Activated T-cell treated with anti-CD3 and anti-CD28 coated beads, Interleukin-2, amount 50 U/mL, for 1 hour (primary cell): Measurements from ENCODE around the gene ZIC4.

ENCODE experiments used
- DNase-seq: peaks from one replicate; pipeline ENCODE4 v3.0.0-alpha.2; 2020

ZIC4 gene

DNA sequence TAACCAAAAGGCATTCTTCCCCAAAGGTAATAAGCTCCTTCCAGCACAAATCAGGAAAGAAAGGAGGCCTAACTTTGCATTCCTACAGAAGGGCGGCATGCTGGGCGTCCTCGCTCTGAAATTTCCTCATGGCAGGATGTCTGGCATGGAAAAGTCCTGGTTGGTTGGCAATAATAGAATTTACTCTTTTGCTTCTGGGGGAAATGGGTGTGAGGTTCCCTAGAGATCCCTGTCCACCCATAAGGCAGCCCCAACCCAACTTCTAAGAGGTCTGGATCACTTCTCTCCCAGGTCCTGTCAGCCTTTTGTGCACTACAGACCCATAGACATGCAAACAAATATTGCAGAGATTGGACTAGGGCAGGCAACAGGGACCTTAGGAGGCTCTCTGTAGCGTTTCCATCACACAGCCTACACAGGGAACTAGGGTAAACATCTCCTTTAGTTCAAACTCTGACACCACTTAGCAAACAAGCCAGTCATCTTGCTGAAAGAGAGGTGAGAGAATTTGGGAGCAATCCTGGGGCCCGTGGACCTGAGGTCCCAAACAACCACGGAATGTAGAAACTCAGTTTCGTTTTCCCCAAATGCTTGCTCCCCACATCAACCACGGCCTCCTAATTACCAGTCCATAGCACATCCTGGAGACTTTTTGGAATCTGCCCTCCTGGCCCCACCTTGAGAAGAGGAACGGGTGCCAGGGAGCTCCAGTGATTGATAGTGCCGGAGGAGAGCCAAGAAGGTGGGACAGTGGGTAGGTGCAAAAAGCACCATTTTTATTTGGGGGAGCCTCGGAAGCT lies 2.1 kb downstream of the ZIC4 start:
- DNase-seq, result no peak

GRCh38 chr3:147403511-147403910 lies 2.8 kb downstream of the ZIC4 start:
- no peak for DNase-seq

- no peak for DNase-seq
Measured at GRCh38 chr3:147402159-147402558, 4.2 kb downstream of the ZIC4 start.

GRCh38 chr3:147401421-147401820 lies 4.9 kb downstream of the ZIC4 start:
- DNase-seq, result no peak

DNA sequence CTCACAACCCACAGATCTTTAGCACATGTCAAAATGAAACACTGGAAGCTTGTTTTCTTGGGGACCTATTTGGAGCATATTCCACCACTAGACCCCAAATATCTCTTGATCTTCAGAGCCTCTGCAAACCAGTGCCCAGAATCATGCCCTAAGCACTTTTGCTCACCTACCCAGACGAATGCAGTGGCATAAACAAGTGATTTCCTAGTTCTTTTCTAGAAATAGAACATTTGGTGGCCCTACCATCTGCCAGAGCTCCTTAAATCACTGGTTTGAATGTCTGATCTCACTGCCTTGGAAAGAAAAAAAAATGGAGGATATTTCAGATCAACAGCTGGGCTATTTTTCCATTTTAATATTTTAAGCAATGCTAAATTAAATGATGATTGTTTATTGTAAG lies 5.3 kb downstream of the ZIC4 start:
- no peak for DNase-seq

GRCh38 chr3:147400111-147400510 lies 6.2 kb downstream of the ZIC4 start:
- no peak for DNase-seq

GRCh38 chr3:147398813-147399534 lies 7.4 kb downstream of the ZIC4 start:
- DNase-seq, result no peak

- DNase-seq, result no peak
Measured at GRCh38 chr3:147397875-147398812, 8.2 kb downstream of the ZIC4 start.

DNA sequence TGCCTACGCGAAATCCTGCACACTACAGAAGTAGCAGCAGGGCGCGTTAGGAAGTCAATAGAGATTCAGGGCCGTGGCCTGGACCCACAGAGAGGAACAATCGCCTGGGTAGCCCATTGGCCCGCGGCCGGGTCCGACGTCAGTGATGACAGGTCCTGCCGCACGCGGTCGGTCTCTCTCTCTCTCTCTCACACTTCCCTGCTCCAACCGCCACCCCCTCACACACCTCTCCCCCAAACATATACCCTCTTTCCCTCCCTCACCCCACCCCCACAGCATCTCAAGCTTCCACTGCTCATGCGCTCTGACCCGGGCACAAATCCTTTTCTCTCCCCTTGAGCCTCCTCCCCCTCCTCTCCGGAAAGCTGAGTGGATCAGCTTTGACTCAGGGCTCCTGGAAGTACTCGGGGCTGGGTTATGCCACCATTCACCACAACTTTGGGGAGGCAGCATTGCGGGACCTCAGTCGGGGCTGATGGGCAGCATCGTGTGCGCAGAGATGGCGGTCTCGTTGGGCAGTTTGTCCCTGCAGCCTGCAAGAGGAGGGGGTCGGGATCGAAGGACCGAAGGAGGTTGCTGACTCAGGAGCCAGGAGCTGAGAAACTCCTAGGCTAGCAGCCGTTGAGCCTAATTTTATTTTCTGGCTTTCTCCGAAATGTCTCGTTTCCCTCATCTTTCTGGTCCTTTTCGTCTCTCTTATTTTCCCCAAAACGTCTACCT lies 9.0 kb downstream of the ZIC4 start:
- no peak for DNase-seq

- no peak for DNase-seq
Measured at GRCh38 chr3:147396712-147397046, 9.7 kb downstream of the ZIC4 start.

GRCh38 chr3:147395899-147396711 lies 10.2 kb downstream of the ZIC4 start:
- DNase-seq, result no peak

DNA sequence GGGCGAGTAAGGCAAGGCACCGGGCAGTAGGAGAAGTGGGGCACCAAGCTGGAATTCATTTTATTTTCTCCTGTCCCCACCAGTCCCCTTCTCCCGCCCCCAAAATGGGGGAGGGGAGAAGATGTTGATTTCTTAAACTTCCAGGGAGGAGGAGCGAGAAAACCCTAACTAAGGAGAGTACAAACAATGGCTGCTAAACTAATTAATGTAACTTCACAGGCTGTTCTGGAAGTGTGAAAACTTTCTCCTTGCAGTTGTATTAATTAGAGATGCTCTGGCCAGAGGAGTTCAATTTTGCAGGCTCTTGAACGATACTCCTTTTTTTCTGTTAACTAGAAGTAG lies 11.5 kb downstream of the ZIC4 start:
- DNase-seq, result no peak

- no peak for DNase-seq
Measured at GRCh38 chr3:147393943-147394883, 12.1 kb downstream of the ZIC4 start.

- DNase-seq, result no peak
Measured at GRCh38 chr3:147393261-147393942, 12.9 kb downstream of the ZIC4 start.

DNA sequence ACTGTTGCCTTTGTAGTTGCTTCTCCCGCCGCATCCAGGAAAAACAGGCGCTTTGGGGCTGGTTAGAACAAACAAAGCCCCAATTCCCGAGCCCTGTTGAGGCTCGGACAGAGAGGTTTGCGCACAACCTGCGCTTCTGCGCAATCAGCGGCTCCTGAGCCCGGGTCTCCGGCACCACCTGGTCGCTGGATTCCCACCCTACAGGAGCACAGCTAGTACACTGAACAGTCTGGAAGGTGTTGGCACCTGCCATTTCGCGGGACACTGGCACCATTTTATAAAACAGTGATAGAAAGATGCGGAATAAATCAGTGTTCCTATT lies 13.8 kb downstream of the ZIC4 start:
- DNase-seq, result no peak

GRCh38 chr3:147391781-147392624 lies 14.3 kb downstream of the ZIC4 start:
- no peak for DNase-seq

GRCh38 chr3:147390589-147391569 lies 15.5 kb downstream of the ZIC4 start:
- no peak for DNase-seq

GRCh38 chr3:147389717-147390116 lies 16.6 kb downstream of the ZIC4 start:
- no peak for DNase-seq
